ENCODE measurements around the gene TBATA.

DNA sequence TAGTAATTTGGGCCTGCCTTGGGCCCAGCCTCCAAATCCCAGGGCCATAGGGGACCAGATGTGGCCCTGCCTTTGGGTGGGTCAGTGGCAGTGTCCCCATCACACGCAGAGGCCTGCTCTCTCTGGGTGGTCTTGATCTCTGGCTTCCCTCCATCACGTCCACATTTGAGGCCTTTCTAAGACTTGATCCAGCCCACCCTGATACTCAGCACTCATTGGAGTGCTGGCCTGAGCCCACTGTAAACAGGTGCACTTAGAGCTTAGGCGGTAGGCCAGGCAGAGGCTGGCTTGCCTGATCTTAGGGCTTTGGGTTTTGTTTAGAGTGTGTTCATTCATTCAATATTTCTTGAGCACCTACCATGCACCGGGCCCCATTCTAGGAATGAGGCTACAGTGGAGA lies 52.6 kb downstream of the TBATA start:
- TF ChIP-seq CTCF (IDR thresholded peaks at IDR 0.05; ENCODE audit: low read length) (no peak), EZH2 (IDR thresholded peaks at IDR 0.05; ENCODE audit: borderline replicate concordance, low read length) (no peak)

Data from OCI-LY1 (cell line).